ENCODE data around the gene ITPR2.

ITPR2 gene

DNA sequence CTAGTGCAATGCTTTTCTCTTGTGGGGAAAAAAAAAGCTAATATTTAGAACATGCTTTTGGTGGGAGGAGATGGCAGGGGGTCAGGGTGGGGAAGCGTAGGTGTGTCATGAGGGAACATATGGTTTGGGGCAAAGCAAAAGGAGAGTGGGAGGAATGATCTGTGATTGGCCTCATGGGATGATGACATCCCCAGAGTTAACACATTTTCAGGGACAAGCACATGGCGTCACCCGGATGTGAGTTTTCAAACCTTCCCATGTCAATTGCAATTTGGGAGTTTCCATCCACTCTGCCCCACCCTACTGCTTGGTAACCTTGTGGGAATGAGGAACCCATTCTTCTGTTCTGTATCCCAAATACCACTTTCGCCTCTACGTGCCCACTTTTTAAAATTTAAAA is 473.4 kb downstream of the ITPR2 start:
- no peak for TF ChIP-seq POLR2AphosphoS5 (IDR thresholded peaks at IDR 0.05; ENCODE audit: low read depth)
- TF ChIP-seq SPI1 (IDR thresholded peaks at IDR 0.05; ENCODE audit: borderline replicate concordance, low read depth) = no peak
- TF ChIP-seq, protein P1, sequence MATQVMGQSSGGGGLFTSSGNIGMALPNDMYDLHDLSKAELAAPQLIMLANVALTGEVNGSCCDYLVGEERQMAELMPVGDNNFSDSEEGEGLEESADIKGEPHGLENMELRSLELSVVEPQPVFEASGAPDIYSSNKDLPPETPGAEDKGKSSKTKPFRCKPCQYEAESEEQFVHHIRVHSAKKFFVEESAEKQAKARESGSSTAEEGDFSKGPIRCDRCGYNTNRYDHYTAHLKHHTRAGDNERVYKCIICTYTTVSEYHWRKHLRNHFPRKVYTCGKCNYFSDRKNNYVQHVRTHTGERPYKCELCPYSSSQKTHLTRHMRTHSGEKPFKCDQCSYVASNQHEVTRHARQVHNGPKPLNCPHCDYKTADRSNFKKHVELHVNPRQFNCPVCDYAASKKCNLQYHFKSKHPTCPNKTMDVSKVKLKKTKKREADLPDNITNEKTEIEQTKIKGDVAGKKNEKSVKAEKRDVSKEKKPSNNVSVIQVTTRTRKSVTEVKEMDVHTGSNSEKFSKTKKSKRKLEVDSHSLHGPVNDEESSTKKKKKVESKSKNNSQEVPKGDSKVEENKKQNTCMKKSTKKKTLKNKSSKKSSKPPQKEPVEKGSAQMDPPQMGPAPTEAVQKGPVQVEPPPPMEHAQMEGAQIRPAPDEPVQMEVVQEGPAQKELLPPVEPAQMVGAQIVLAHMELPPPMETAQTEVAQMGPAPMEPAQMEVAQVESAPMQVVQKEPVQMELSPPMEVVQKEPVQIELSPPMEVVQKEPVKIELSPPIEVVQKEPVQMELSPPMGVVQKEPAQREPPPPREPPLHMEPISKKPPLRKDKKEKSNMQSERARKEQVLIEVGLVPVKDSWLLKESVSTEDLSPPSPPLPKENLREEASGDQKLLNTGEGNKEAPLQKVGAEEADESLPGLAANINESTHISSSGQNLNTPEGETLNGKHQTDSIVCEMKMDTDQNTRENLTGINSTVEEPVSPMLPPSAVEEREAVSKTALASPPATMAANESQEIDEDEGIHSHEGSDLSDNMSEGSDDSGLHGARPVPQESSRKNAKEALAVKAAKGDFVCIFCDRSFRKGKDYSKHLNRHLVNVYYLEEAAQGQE (IDR thresholded peaks at IDR 0.05; ENCODE audit: insufficient replicate concordance, low read depth) = no peak
- Histone ChIP-seq H3K4me3 (replicated peaks; ENCODE audit: insufficient read depth, low read length) (no peak overlapping the region), H3K27me3 (ENCODE audit: insufficient read depth, poor library complexity, severe bottlenecking) (no peaks in the 10 kb centered on the region), H3K27ac (replicated peaks) (no peak overlapping the region)
- DNase-seq (ENCODE audit: low read depth in 1 of 2, low spot score in 1 of 2) = no peak

DNA sequence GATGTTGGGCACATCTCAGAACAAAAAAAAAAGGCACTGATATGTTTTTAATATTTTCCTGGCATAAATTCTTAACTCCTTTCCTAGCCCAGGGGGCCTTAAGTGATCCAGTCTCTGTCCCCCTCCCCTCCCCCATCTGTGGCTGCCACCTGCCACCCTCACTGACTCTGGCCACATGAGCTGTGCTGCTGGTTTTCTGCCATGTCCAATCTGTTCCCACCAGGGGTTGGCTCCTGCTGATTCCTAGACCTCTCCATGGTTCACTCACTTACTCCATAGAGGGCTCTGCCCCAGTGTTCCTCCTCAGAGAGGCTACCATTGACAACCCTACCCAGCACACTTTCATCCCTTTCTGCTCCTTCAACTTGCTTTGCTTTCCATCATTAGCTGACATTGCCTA is 474.3 kb downstream of the ITPR2 start:
- TF ChIP-seq SPI1 (IDR thresholded peaks at IDR 0.05; ENCODE audit: borderline replicate concordance, low read depth) (no peak), GABPA (IDR thresholded peaks at IDR 0.05; ENCODE audit: low read depth) (no peak), POLR2AphosphoS5 (IDR thresholded peaks at IDR 0.05; ENCODE audit: low read depth) (no peak)
- TF ChIP-seq, protein P1 (IDR thresholded peaks at IDR 0.05; ENCODE audit: insufficient replicate concordance, low read depth) = no peak
- TF ChIP-seq, protein P2, sequence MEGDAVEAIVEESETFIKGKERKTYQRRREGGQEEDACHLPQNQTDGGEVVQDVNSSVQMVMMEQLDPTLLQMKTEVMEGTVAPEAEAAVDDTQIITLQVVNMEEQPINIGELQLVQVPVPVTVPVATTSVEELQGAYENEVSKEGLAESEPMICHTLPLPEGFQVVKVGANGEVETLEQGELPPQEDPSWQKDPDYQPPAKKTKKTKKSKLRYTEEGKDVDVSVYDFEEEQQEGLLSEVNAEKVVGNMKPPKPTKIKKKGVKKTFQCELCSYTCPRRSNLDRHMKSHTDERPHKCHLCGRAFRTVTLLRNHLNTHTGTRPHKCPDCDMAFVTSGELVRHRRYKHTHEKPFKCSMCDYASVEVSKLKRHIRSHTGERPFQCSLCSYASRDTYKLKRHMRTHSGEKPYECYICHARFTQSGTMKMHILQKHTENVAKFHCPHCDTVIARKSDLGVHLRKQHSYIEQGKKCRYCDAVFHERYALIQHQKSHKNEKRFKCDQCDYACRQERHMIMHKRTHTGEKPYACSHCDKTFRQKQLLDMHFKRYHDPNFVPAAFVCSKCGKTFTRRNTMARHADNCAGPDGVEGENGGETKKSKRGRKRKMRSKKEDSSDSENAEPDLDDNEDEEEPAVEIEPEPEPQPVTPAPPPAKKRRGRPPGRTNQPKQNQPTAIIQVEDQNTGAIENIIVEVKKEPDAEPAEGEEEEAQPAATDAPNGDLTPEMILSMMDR (IDR thresholded peaks at IDR 0.05; ENCODE audit: insufficient read depth, low read length) = no peak
- H3K4me3 ChIP-seq (replicated peaks; ENCODE audit: insufficient read depth, low read length) = no peak overlapping the region
- no peak overlapping the region for H3K27ac ChIP-seq (replicated peaks)
- H3K27me3 ChIP-seq (ENCODE audit: insufficient read depth, poor library complexity, severe bottlenecking) = no peaks in the 10 kb centered on the region
- DNase-seq (ENCODE audit: low read depth in 1 of 2, low spot score in 1 of 2) = no peak

DNA sequence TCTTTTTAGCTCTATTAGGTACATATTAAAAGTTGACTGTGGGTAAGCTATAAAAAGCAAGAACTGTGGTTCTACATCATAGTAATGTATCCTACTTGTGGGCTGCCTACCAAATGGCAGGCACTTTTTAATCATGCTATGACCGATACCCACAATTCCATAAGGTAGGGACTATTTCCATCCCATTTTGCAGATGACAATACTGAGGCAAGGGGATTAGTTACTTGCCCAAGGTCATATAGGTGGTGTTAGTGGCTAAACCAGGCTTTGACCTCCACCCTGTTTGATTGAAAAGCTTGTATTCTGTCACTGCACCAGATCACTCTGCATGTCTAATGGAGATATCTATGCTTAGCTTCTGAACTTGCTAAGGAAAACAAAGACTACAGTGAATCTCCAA is 485.7 kb downstream of the ITPR2 start:
- DNase-seq (ENCODE audit: low read depth in 1 of 2, low spot score in 1 of 2) = no peak
- H3K4me3 ChIP-seq (replicated peaks; ENCODE audit: insufficient read depth, low read length) = no peak overlapping the region
- no peak for TF ChIP-seq SPI1 (IDR thresholded peaks at IDR 0.05; ENCODE audit: borderline replicate concordance, low read depth)
- no peak for TF ChIP-seq GABPA (IDR thresholded peaks at IDR 0.05; ENCODE audit: low read depth)
- TF ChIP-seq, protein P1 (IDR thresholded peaks at IDR 0.05; ENCODE audit: insufficient replicate concordance, low read depth) = no peak
- TF ChIP-seq POLR2AphosphoS5 (IDR thresholded peaks at IDR 0.05; ENCODE audit: low read depth) = no peak
- TF ChIP-seq, protein P2 (IDR thresholded peaks at IDR 0.05; ENCODE audit: insufficient read depth, low read length) = no peak
- no peaks in the 10 kb centered on the region for H3K27me3 ChIP-seq (ENCODE audit: insufficient read depth, poor library complexity, severe bottlenecking)
- no peak overlapping the region for H3K27ac ChIP-seq (replicated peaks)

Data from HL-60 (cell line).